Keratinocyte (primary cell): Measurements from ENCODE around the gene TMEM30B. TPM values are rescaled to one million over a fixed set of nuclear protein-coding genes. Genes with fewer than 3 reads are reported as not detected.

Source experiments
- DNase-seq: peaks from one replicate; pipeline ENCODE4 v3.0.0-alpha.2; 2011; ENCODE audit warnings: low read depth, missing footprints, low spot score
- FAIRE-seq: peaks from 2 replicates; lab custom pipeline; 2011; peaks lifted over from hg19 to GRCh38; lab: Jason Lieb, UNC
- H2AFZ ChIP-seq: 2 replicates; pipeline ENCODE4 v1.6.0; 2012; ENCODE audit warnings: low read length, control low read depth, inconsistent platforms; ENCODE audit not compliant: control insufficient read depth
- H3K27ac ChIP-seq: 2 replicates; pipeline ENCODE4 v1.5.1; 2011; ENCODE audit warnings: low read length; ENCODE audit not compliant: control insufficient read depth, insufficient read depth
- H3K27me3 ChIP-seq: 3 replicates; pipeline ENCODE4 v1.6.0; 2011; ENCODE audit warnings: low read length; ENCODE audit not compliant: control insufficient read depth, insufficient read depth; ENCODE audit errors: extremely low read depth
- H3K36me3 ChIP-seq, 2 experiments: 2 replicates in 1 of 2; 3 replicates in 1 of 2; pipeline ENCODE4 v1.5.1; 2011; ENCODE audit warnings: low read length in 2 of 2, mild to moderate bottlenecking in 1 of 2; ENCODE audit not compliant: control insufficient read depth in 2 of 2, insufficient read depth in 2 of 2; ENCODE audit errors: extremely low read depth in 1 of 2
- H3K4me1 ChIP-seq: 3 replicates; pipeline ENCODE4 v1.5.1; 2011; ENCODE audit warnings: low read length; ENCODE audit not compliant: control insufficient read depth, insufficient read depth; ENCODE audit errors: extremely low read depth
- H3K4me2 ChIP-seq: 3 replicates; pipeline ENCODE4 v1.6.0; 2011; ENCODE audit warnings: low read depth, low read length; ENCODE audit not compliant: control insufficient read depth, insufficient read depth; ENCODE audit errors: extremely low read depth
- H3K4me3 ChIP-seq, 3 experiments: fragments of 200-600 bp in 1 of 3; sonication (generic) in 1 of 3; 2 replicates in 2 of 3; 3 replicates in 1 of 3; pipeline ENCODE4 v1.5.1; 2011 to 2016; ENCODE audit warnings: low read length in 3 of 3, mild to moderate bottlenecking in 3 of 3, control low read depth in 2 of 3, inconsistent platforms in 1 of 3, low read depth in 1 of 3, mixed read lengths in 1 of 3, mixed run types in 1 of 3, moderate library complexity in 1 of 3; ENCODE audit not compliant: control insufficient read depth in 2 of 3, insufficient read depth in 2 of 3; ENCODE audit errors: extremely low read depth in 1 of 3
- H3K79me2 ChIP-seq: 2 replicates; pipeline ENCODE4 v1.6.0; 2012; ENCODE audit warnings: low read length; ENCODE audit not compliant: control insufficient read depth, insufficient read depth
- H3K9ac ChIP-seq: 3 replicates; pipeline ENCODE4 v1.6.0; 2011; ENCODE audit warnings: low read length; ENCODE audit not compliant: control insufficient read depth, insufficient read depth; ENCODE audit errors: extremely low read depth
- H3K9me1 ChIP-seq: 3 replicates; pipeline ENCODE4 v1.6.0; 2011; ENCODE audit warnings: low read length; ENCODE audit not compliant: control insufficient read depth, insufficient read depth; ENCODE audit errors: extremely low read depth
- H3K9me3 ChIP-seq: 2 replicates; pipeline ENCODE4 v1.5.1; 2012; ENCODE audit warnings: low read depth, low read length; ENCODE audit not compliant: control insufficient read depth
- H4K20me1 ChIP-seq: 3 replicates; pipeline ENCODE4 v1.6.0; 2011; ENCODE audit warnings: low read length; ENCODE audit not compliant: control insufficient read depth, insufficient read depth; ENCODE audit errors: extremely low read depth
- EZH2 ChIP-seq: IDR thresholded peaks from one replicate; pipeline ENCODE4 v1.6.1; 2012; ENCODE audit warnings: inconsistent platforms, mild to moderate bottlenecking, low read length, moderate library complexity
- dilution Hi-C: fragments of 300-500 bp; cut with MboI; formaldehyde crosslinking; loops from one replicate; pipeline ENCODE4 v1.7.0; 2020; ENCODE audit warnings: low sequenced_read_pairs; ENCODE audit not compliant: extremely low pct_ligation_motif_present
- polyA plus RNA-seq, 5 experiments: library from polyadenylated mRNA; depleted of rRNA in 3 of 5; stranded (reverse) in 3 of 5; stranded (forward) in 1 of 5; unstranded in 1 of 5; fragments of >200 nt; gene quantifications; 1 replicate in 1 of 5; 2 replicates in 3 of 5; 3 replicates in 1 of 5; pipeline versions ENCODE4 v1.2.1 to v1.2.3, GENCODE V29; 2011 to 2012; ENCODE audit warnings: missing spikeins in 2 of 5, low read depth in 1 of 5, low replicate concordance in 1 of 5
- TF ChIP-seq, protein P1 (sequence below), 3 experiments: IDR thresholded peaks in 1 of 3; conservative IDR thresholded peaks in 1 of 3; optimal IDR thresholded peaks in 1 of 3; 2 replicates in 2 of 3; 3 replicates in 1 of 3; pipeline versions ENCODE3 to v1.5.1; 2011; ENCODE audit warnings: low read length in 3 of 3, mild to moderate bottlenecking in 3 of 3, moderate library complexity in 2 of 3, control low read depth in 1 of 3, inconsistent platforms in 1 of 3; ENCODE audit not compliant: insufficient read depth in 2 of 3; ENCODE audit errors: extremely low read depth in 1 of 3

The TMEM30B gene
- polyA plus RNA-seq, 1 donor (not counting 4 experiments of a cell fraction or from before 2014, with no cell fraction given) = 8.1 TPM

DNA sequence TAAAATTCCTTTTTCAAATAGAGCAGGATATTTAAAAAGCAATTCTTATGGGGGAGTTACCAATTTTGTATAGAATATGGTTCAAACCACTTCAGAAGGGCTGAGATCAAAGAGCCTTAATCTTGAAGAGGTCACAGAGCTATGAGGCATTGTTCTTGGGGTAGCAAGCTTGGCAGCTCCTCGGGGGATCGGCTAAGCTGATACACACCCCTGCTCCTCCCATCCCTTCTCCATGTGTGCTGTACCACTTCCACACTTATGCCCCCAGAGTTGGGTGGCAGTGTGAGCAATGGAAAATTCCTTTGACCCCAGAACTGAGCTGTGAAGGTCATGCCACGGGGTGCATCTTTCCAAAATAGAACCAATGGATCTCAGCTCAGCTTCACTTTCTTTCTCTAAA is 15.0 kb upstream of the TMEM30B start:
- H3K27me3 ChIP-seq = no peaks in the 10 kb centered on the region
- H3K9ac ChIP-seq = no peak overlapping the region
- no peaks in the 10 kb centered on the region for H3K79me2 ChIP-seq
- H3K9me3 ChIP-seq = no peaks in the 10 kb centered on the region
- TF ChIP-seq, protein P1, sequence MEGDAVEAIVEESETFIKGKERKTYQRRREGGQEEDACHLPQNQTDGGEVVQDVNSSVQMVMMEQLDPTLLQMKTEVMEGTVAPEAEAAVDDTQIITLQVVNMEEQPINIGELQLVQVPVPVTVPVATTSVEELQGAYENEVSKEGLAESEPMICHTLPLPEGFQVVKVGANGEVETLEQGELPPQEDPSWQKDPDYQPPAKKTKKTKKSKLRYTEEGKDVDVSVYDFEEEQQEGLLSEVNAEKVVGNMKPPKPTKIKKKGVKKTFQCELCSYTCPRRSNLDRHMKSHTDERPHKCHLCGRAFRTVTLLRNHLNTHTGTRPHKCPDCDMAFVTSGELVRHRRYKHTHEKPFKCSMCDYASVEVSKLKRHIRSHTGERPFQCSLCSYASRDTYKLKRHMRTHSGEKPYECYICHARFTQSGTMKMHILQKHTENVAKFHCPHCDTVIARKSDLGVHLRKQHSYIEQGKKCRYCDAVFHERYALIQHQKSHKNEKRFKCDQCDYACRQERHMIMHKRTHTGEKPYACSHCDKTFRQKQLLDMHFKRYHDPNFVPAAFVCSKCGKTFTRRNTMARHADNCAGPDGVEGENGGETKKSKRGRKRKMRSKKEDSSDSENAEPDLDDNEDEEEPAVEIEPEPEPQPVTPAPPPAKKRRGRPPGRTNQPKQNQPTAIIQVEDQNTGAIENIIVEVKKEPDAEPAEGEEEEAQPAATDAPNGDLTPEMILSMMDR (optimal IDR thresholded peaks at IDR 0.05 in 1 of 3, IDR thresholded peaks at IDR 0.05 in 1 of 3, conservative IDR thresholded peaks at IDR 0.05 in 1 of 3; ENCODE audit: extremely low read depth in 1 of 3, insufficient read depth in 2 of 3, low read length in 3 of 3) = no peak
- TF ChIP-seq EZH2 = no peak
- H4K20me1 ChIP-seq = no peaks in the 10 kb centered on the region
- H2AFZ ChIP-seq = no peak overlapping the region
- H3K4me1 ChIP-seq = no peaks in the 10 kb centered on the region
- no peak overlapping the region for H3K4me3 ChIP-seq
- H3K36me3 ChIP-seq = no peaks in the 10 kb centered on the region
- H3K27ac ChIP-seq = no peak overlapping the region
- FAIRE-seq = no peak
- DNase-seq = no peak
- dilution Hi-C loops = no loop called here
- H3K9me1 ChIP-seq = no peaks in the 10 kb centered on the region
- H3K4me2 ChIP-seq = no peak overlapping the region

DNA sequence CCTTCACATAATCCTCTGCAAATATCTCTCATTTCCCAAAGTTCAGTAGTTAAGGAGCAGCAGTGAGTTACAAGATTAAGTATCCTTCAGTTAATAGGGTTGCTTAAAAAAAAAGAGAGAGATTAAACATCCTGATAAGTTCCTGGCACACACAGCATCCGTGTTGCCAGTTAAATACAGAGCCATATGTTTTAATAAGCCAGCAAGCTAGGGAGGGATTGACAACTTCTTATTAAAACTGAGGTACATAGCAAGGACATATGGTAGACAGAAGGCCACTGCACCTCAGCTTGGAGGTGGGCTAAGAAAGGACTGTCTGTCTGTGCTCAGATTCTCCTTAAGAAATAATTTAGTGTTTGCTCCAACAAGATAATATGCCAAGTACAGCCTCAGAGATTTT is 9.6 kb upstream of the TMEM30B start:
- no peak overlapping the region for H3K4me2 ChIP-seq
- TF ChIP-seq, protein P1 (optimal IDR thresholded peaks at IDR 0.05 in 1 of 3, IDR thresholded peaks at IDR 0.05 in 1 of 3, conservative IDR thresholded peaks at IDR 0.05 in 1 of 3; ENCODE audit: extremely low read depth in 1 of 3, insufficient read depth in 2 of 3, low read length in 3 of 3) = no peak
- TF ChIP-seq EZH2 = no peak
- DNase-seq (no peak), FAIRE-seq (no peak)
- H3K27ac ChIP-seq = no peak overlapping the region
- no peaks in the 10 kb centered on the region for H3K9me3 ChIP-seq
- dilution Hi-C loops = no loop called here
- H3K36me3 ChIP-seq = no peaks in the 10 kb centered on the region
- H2AFZ ChIP-seq = no peak overlapping the region
- H3K4me1 ChIP-seq = peaks cover under 1% of the 10 kb centered on the region
- no peaks in the 10 kb centered on the region for H3K27me3 ChIP-seq
- no peaks in the 10 kb centered on the region for H3K9me1 ChIP-seq
- H3K9ac ChIP-seq = no peak overlapping the region
- no peaks in the 10 kb centered on the region for H3K79me2 ChIP-seq
- no peak overlapping the region for H3K4me3 ChIP-seq
- no peaks in the 10 kb centered on the region for H4K20me1 ChIP-seq
